NCI-H187 treated with DMSO at 0.1 percent for 48 hours (cell line): ENCODE data around the gene SDS.

ENCODE experiments used
- DNase-seq: peaks from one replicate; lab custom pipeline; 2025; lab: John Stamatoyannopoulos, UW

Gene SDS

DNA sequence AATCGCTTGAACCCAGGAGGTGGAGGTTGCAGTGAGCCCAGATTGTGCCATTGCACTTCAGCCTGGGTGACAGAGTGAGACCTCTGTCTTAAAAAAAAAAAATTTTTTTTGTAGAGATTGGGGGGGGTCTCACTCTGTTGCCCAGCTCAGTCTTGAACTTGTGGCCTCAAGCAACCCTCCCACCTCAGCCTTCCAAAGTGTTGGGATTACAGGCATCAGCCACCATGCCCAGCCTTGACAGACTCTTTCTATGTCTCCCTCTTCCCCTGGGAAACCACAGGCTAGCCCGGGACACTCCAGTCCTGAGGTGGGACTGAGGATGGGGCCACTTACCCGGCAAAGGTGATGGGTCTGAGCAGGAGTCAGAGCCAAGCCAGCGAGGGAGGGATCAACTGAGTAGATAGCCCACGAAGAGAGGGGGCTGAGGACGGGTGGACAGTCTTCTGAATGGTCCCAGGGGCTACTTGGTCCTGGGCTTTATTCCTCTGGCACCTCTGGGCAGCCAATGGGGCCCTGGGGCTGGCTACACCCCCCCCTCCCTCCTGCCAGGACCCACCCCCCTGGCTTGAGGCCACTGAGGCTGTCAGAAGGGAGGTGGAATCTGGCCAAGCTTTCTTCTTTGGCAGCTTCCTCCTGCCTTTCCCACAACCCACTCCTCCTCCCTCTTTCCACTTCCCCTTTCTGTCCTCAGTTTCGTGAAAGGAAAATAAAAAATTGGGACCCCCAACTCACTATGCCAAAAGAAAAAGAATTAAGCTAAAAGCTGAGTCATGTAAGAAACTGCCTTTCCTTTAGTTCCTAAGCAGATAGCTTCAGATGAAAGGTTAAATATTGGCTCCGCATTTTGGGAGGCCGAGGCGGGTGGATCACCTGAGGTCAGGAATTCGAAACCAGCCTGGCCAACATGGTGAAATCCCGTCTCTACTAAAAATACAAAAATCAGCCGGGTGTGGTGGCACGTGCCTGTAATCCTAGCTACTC lies at the start of gene SDS:
Gene SDS, minus strand, starts transcription at position 453 of the 981 bp plus-strand sequence. CDS start 4,179 bp downstream, outside the sequence.
- no peak for DNase-seq

DNA sequence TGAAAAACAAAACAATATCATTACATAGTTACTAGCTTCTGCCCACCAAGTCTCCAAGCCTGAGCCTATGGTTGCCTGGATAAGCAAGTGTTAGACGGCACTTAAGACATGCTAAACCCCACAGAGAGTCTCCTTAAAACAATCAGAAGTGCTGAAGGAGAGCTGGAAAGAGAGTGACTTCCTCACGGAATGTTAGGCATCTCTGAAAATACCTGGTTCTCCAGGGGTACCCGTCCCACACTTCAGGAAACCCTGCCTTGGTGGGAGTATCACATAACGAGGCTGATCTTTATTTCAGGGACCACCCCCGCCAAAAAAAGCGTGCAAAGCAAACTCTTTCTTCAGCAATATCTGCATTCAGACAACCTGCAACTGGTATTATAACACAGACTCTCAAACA lies 49.6 kb upstream of the SDS start:
- no peak for DNase-seq

DNA sequence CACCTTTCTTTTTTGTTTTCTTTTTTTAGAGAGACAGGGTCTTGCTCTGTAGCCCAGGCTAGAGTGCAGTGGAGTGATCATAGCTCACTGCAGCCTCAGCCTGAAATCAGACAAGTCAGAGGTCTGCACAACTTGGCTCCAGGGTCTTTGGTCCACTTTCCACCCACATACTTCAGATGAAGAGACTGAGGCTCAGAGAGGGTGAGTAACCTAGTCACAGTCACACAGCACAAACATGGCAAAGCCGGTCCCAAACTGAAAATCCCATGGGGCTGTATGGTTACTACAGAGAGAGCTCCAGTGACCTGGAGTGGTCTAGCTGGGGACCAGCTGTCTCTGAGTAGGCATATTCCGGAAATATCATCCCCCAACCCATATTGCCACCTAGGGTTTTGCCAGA lies 48.8 kb upstream of the SDS start:
- no peak for DNase-seq

GRCh38 chr12:113449839-113450238 lies 46.2 kb upstream of the SDS start:
- no peak for DNase-seq

- no peak for DNase-seq
Measured at GRCh38 chr12:113449299-113449698, 45.6 kb upstream of the SDS start.

- DNase-seq = no peak
Measured at GRCh38 chr12:113448873-113449272, 45.2 kb upstream of the SDS start.

GRCh38 chr12:113445544-113446171 lies 42.0 kb upstream of the SDS start:
- no peak for DNase-seq

- DNase-seq = no peak
Measured at GRCh38 chr12:113443030-113443539, 39.4 kb upstream of the SDS start.

GRCh38 chr12:113440947-113441782 lies 37.5 kb upstream of the SDS start:
- no peak for DNase-seq

DNA sequence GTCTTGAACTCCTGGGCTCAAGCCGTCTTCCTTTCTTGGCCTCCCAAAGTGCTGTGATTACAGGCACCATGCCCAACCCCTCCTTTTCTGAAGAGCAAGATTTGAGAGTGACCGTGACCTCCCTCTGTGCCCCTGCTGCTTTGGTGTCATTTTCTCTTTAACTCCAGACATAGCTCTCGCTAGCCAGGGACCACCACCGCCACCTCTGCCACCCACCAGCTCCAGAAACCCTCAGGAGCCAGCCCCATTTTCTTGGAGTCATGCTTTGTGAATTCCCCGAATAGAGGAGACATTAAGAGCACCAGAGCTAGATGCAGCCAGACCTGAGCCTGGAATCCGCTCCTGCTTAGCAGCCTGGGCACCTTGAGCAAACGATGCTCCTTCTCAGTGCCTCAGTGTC lies 36.6 kb upstream of the SDS start:
- DNase-seq = no peak

DNA sequence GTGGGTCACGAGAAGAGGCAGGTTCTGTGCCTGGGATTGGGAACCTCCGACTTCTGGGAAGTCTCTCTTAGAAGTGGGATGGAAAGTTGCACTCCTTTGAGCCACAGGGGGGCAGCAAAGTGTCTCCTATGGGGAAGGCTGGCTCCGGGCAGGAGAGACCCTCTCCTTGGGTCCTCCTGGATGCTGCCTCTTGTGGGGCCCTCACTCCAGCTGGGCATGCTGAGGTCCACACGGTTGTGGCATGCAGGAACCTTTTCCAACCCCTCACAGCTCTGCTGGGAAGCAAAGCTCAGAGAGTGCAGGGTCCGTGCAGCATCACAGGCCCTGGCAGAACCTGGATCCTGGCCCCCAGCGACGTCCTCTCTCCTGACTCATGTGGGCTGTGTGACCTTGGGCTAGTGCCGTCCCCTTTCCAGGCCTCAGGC lies 35.9 kb upstream of the SDS start:
- DNase-seq = no peak

DNA sequence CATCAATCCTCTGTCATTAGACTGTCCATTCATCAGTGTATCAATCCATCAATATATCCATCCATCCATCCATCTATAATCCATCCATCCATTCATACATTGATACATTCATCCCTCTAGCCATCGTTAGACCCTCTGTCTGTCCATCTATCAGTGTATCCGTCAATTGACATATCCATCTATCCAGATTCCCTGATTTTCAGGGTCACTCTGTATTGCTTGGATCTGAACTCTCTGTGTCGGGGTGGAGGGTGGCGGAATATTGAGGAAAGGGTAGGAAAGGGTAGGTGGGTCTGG lies 35.6 kb upstream of the SDS start:
- no peak for DNase-seq

DNA sequence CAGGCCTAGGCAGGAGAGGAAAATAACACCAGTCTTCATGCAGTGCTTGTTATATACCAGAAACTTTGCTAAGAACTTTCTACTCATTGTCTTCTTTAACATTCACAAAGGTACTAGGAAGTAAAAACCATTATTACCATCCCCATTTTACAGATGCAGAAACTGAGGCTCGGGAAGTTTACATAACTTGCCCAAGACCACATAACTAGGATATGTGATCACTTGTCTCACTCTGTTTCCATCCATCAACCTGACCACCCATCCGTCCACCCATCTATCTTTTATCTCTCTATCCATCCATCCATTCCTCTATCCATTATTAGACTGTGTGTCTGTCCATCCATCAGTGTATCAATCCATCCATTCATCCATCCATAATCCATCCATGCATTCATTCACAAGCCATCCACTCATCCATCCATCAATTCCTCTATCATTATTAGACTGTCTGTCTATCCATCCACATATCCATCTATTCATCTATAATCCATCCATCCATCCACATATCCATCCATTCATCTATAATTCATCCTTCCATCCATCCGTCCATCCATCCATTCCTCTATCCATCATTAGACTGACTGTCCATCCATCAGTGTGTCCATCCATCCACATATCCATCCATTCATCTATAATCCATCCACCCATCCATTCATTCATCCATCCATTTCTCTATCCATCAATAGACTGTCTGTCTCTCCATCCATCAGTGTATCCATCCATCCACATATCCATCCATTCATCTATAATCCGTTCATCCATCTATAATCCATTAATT lies 35.0 kb upstream of the SDS start:
- no peak for DNase-seq

GRCh38 chr12:113437729-113438100 lies 34.0 kb upstream of the SDS start:
- DNase-seq = no peak

GRCh38 chr12:113436993-113437728 lies 33.5 kb upstream of the SDS start:
- no peak for DNase-seq

- DNase-seq = no peak
Measured at GRCh38 chr12:113436586-113436985, 32.9 kb upstream of the SDS start.

- DNase-seq = no peak
Measured at GRCh38 chr12:113435367-113435766, 31.7 kb upstream of the SDS start.

- no peak for DNase-seq
Measured at GRCh38 chr12:113432986-113433385, 29.3 kb upstream of the SDS start.

DNA sequence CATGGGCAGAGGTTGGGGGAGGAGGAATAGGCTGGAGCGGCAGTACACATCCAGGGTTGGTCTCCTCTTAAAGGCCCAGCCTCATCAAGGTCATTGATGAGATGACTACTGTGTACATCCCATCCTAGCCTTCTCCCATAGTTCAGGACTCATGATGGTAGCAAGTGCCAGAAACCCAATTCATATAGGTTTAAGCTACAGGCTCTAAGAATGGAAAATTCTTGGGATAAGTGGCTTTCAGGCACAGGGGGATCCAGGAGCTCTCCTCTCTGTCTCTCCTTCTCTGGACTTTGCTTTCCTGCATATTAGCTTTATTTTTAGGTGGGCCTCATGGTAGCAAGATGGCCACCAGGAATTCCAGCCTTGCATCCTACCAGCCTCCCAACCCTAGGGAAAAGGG lies 24.8 kb upstream of the SDS start:
- DNase-seq = no peak

GRCh38 chr12:113427882-113428281 lies 24.2 kb upstream of the SDS start:
- no peak for DNase-seq

- DNase-seq = no peak
Measured at GRCh38 chr12:113425960-113426453, 22.3 kb upstream of the SDS start.
